ENCODE measurements around the gene THBS4.

DNA sequence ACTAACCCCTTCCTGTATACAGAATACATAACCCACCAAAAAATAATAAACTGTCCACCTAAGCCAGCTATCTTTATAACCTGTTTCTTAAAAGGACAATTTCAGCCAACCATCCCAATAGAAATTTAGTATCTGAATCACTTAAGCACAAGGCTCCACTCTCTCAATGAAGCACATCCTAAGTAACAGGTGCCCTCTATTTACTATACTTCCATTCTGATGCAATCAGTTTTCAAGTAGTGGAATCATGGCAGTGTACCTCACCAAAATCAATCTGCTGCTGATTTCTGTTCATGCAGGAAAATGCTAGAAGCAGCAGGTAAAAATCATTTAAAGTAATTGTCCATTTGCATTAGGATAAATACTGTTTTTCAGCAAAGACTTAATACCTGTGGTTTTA lies 48.9 kb upstream of the THBS4 start:
- TF ChIP-seq, protein P1, sequence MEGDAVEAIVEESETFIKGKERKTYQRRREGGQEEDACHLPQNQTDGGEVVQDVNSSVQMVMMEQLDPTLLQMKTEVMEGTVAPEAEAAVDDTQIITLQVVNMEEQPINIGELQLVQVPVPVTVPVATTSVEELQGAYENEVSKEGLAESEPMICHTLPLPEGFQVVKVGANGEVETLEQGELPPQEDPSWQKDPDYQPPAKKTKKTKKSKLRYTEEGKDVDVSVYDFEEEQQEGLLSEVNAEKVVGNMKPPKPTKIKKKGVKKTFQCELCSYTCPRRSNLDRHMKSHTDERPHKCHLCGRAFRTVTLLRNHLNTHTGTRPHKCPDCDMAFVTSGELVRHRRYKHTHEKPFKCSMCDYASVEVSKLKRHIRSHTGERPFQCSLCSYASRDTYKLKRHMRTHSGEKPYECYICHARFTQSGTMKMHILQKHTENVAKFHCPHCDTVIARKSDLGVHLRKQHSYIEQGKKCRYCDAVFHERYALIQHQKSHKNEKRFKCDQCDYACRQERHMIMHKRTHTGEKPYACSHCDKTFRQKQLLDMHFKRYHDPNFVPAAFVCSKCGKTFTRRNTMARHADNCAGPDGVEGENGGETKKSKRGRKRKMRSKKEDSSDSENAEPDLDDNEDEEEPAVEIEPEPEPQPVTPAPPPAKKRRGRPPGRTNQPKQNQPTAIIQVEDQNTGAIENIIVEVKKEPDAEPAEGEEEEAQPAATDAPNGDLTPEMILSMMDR (IDR thresholded peaks at IDR 0.05; ENCODE audit: poor library complexity, severe bottlenecking), result no peak
- no peak for TF ChIP-seq POLR2AphosphoS5 (IDR thresholded peaks at IDR 0.05)
- no peak for TF ChIP-seq EP300 (conservative IDR thresholded peaks at IDR 0.05; ENCODE audit: poor library complexity, severe bottlenecking)
- TF ChIP-seq EZH2 (IDR thresholded peaks at IDR 0.05; ENCODE audit: borderline replicate concordance, insufficient read depth, low read length, poor library complexity, severe bottlenecking), result no peak
- no peak for TF ChIP-seq MXI1 (conservative IDR thresholded peaks at IDR 0.05; ENCODE audit: poor library complexity, severe bottlenecking)
- TF ChIP-seq TAF1 (IDR thresholded peaks at IDR 0.05; ENCODE audit: low read depth), result no peak
- TF ChIP-seq, protein P2, sequence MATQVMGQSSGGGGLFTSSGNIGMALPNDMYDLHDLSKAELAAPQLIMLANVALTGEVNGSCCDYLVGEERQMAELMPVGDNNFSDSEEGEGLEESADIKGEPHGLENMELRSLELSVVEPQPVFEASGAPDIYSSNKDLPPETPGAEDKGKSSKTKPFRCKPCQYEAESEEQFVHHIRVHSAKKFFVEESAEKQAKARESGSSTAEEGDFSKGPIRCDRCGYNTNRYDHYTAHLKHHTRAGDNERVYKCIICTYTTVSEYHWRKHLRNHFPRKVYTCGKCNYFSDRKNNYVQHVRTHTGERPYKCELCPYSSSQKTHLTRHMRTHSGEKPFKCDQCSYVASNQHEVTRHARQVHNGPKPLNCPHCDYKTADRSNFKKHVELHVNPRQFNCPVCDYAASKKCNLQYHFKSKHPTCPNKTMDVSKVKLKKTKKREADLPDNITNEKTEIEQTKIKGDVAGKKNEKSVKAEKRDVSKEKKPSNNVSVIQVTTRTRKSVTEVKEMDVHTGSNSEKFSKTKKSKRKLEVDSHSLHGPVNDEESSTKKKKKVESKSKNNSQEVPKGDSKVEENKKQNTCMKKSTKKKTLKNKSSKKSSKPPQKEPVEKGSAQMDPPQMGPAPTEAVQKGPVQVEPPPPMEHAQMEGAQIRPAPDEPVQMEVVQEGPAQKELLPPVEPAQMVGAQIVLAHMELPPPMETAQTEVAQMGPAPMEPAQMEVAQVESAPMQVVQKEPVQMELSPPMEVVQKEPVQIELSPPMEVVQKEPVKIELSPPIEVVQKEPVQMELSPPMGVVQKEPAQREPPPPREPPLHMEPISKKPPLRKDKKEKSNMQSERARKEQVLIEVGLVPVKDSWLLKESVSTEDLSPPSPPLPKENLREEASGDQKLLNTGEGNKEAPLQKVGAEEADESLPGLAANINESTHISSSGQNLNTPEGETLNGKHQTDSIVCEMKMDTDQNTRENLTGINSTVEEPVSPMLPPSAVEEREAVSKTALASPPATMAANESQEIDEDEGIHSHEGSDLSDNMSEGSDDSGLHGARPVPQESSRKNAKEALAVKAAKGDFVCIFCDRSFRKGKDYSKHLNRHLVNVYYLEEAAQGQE (IDR thresholded peaks at IDR 0.05; ENCODE audit: borderline replicate concordance), result no peak
- TF ChIP-seq RAD21 (conservative IDR thresholded peaks at IDR 0.05), result no peak
- no peak for TF ChIP-seq SMC3 (conservative IDR thresholded peaks at IDR 0.05; ENCODE audit: poor library complexity)
